GM12801 (cell line): Measurements from ENCODE around the gene LZTFL1.

Experiments used
- TF ChIP-seq, protein P1 (sequence below): IDR thresholded peaks from one replicate; pipeline ENCODE4 v1.5.1; 2011; ENCODE audit warnings: control low read depth; ENCODE audit not compliant: insufficient read length; ENCODE audit errors: extremely low read depth

Gene LZTFL1

DNA sequence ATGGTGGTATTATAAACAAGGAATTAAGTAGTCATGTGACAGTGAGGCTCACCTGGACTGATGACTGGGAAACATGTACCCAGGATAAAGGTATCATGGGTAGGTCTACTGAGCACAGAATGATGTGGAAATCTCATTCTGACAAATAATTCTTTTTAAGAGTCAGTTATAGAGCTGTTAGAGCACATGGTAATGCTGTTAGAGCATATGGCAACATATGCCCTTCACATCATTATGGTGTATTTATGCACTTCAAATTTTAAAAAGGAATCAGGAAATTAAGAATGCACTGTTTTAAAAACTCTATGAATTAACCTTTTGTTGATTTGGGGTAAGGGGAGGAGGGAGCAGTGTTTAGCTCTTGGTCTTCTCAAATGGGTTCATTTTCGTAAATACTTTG is 47.3 kb downstream of the LZTFL1 start:
- TF ChIP-seq, protein P1, sequence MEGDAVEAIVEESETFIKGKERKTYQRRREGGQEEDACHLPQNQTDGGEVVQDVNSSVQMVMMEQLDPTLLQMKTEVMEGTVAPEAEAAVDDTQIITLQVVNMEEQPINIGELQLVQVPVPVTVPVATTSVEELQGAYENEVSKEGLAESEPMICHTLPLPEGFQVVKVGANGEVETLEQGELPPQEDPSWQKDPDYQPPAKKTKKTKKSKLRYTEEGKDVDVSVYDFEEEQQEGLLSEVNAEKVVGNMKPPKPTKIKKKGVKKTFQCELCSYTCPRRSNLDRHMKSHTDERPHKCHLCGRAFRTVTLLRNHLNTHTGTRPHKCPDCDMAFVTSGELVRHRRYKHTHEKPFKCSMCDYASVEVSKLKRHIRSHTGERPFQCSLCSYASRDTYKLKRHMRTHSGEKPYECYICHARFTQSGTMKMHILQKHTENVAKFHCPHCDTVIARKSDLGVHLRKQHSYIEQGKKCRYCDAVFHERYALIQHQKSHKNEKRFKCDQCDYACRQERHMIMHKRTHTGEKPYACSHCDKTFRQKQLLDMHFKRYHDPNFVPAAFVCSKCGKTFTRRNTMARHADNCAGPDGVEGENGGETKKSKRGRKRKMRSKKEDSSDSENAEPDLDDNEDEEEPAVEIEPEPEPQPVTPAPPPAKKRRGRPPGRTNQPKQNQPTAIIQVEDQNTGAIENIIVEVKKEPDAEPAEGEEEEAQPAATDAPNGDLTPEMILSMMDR = no peak

DNA sequence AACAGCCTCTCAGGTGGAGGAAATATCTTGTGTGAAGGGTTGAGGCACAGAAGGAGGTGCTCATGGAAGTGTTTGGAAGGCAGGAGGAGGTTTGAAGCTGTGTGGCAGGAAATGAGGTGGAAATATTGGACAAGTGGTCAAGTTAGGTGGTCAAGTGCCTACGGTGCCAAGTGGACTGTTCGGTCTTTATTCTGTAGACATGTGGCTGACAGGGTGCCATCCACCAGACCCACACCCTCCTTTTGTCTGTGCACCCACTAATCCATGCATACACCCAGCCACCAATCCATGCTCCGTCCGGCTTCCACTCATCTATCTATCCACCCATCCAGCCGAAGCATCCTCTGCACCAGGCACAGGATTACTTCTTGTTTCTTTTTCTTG is 47.8 kb downstream of the LZTFL1 start:
- TF ChIP-seq, protein P1 = no peak

DNA sequence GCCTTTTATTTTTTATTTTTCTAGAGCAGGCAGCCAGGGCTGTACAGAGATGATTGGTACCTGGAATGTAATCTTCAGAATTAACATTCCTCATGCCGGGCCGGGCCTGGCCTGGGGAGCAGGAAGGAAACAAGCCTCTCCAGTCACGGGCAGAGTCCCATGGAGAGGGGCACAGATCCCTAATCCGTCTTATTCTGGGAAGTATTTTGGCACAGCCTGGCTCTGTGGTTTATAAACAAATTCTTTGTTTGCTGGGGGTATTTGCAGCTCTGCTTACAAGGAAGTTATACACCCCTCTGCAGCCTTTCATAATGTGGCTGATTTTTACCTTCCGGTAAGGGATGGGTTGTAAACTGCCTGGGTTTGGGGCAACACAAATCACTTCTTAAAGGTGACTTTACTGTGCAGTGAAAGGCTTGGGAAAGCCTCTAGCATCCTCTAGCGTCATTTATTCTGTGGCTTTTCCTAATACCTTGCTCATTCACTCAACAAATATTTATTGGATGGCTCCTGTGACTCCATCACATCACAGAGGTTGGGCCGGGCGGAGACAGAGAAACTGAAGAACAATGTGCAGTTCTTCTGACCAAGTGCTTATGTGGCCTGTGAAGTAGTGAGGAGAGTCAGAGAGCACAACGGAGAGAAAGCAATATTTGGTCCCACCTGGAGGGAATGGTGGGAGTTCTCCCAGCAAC is 48.3 kb downstream of the LZTFL1 start:
- TF ChIP-seq, protein P1 = no peak

DNA sequence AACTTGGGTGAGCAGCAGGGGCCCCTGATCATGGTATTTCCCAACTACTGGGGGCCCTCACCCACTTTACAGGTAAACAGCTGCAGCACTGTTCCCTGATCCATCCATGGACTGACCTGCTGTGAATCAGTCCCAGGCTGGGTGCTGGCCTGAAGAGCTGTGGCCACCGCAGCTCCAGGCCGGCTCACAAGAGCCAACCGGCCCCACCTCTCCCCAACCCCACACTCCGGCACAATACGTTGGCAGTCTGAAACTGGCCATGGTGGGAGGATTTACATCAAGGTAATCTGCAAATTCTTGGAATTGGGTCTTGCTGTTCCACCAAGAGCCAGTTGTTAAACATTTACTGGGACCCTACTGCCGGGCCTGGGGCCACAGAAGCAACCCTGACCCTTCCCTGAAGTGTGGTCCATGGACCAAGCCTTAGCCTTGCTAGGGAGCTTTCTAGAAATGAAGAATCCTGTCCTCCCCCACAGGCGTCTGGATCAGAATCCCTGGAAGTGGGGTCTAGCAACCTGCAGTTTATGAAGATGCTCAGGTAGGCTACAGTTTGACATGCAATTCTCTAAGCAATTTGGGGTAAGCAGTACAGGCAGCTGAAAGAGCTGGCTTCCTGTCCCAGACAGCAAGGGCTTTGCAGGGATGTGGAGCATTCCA is 49.3 kb downstream of the LZTFL1 start:
- TF ChIP-seq, protein P1 = no peak

DNA sequence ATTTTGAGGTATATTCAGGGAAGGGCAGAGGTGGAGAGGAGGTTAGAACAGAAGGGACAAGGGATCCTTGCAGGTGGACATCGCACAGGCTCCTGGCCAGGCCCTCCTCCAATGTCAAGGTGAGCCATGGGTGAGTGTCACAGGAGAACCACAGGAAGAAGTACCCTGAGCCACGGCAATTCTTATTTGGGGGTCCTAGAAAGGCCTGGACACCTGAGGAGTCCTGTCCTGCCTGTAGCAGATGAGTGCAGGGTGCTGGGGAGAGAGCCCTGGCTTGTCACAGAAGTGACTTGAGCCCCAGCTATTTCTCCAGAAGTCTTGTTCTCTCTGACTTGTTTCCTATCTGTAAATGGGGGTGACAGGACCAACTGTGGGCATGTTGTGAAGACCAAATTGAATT is 49.9 kb downstream of the LZTFL1 start:
- TF ChIP-seq, protein P1 = no peak

DNA sequence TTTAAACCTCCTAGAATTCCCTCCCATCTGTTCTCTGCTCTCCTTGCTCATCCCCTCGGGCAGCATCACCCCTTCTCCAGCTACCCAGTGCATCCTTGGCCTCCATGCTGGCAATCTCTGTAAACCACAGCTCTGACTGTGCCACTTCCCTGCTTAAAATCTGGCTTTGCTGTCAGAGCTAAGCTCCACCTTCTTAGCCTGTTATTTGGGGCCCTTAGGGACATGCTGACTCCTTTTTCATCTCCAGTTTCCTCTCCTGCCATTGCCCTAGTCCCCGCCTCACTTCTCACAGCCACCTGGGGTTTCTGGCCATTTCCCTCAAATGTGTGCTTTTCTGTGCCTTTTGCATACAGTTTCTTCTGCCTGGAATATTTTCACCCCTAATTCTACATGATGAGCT is 51.3 kb downstream of the LZTFL1 start:
- TF ChIP-seq, protein P1 = no peak

DNA sequence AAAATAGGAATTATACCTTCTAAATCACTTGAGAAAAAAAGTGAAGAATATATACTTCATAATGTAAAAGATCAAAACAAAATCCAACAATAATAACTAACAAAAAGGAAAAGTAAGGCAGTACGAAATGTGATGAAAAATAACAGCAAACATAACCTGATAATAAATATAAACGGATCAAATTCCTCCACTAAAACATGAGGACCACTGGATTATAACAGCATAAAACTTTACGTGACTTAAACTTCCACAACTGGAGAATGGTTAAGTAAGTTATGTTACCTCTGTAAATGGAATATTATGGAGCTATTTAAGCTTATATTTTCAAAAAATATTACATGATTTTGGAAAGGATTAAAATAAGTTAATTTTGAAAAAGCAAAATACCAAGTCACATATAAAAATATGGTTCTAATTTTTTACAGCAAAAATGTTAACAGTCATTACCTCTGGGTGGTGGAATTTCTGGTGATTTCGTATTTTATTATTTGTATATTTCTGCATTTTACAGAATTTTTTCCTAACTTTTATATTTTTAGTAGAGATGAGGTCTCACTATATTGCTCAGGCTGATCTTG is 52.6 kb downstream of the LZTFL1 start:
- TF ChIP-seq, protein P1 = no peak
